ENCODE measurements around the gene ACSL3. TPM values are rescaled to one million over a fixed set of nuclear protein-coding genes. Genes with fewer than 3 reads are reported as not detected.
"Not testable (repeated sequence)": the region's sequence is repeated elsewhere in the genome, so short reads cannot be mapped to it uniquely, and the experiment has no call there.

Gene ACSL3
- total RNA-seq, 1 donor from 2014 or later, result 74.0 TPM

DNA sequence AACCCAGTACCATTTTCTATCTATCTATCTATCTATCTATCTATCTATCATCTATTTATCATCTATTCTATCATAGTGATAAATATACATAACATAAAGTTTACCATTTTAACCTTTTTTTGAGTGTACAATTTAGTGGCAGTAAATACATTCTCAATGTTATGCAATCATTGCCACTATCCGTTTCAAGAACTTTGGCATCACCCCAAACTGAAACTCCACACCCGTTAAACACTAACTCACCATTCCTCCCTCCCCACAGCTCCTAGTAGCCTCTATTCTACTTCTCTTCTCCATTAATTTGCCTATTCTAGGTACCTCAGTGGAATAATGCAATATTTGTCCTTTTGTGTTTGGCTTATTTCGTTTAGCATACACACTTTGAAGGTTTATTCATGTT, 108.7 kb downstream of the ACSL3 start:
- Mint-ChIP-seq H3K4me1 (ENCODE audit: low read depth) (no peaks in the 10 kb centered on the region), H3K27ac (no peak overlapping the region), H3K36me3 (ENCODE audit: low read depth) (no peaks in the 10 kb centered on the region), H3K9me3 (no peaks in the 10 kb centered on the region), H3K4me3 (ENCODE audit: low read depth) (no peak overlapping the region), H3K27me3 (ENCODE audit: low read depth) (peaks cover 9% of the 10 kb centered on the region)
- intact Hi-C loops (cut with micrococcal nuclease), result no loop called here
- DNase-seq (ENCODE audit: low spot score), result no peak

DNA sequence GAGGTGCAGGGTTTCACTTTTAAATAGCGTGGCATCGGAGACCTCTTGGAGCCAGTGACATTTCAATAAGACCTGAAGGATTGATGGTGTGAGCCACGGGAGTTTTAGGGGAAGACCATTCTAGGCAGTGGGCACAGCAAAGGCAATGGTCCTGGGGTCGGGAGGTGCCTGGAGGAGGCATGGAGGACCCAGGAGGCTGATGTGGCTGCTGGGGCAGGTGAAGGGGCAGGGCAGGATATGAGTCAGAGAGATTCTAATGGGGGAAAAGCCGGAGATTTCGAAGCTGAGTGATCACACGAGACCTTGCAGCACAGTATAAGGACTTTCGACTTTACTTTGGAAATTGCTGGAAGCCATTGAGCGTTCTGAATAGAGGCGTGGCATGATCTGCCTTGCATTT, 111.6 kb downstream of the ACSL3 start:
- H3K36me3 Mint-ChIP-seq (ENCODE audit: low read depth), result no peaks in the 10 kb centered on the region
- no peaks in the 10 kb centered on the region for H3K4me1 Mint-ChIP-seq (ENCODE audit: low read depth)
- peaks cover 8% of the 10 kb centered on the region for H3K27me3 Mint-ChIP-seq (ENCODE audit: low read depth)
- H3K9me3 Mint-ChIP-seq, result no peaks in the 10 kb centered on the region
- no peak overlapping the region for H3K27ac Mint-ChIP-seq
- intact Hi-C loops (cut with micrococcal nuclease), result loop anchor here (10.0 kb wide), 2 partner anchors 132 to 642 kb away; no protein-coding TSS in a partner anchor
- no peak for DNase-seq (ENCODE audit: low spot score)
- H3K4me3 Mint-ChIP-seq (ENCODE audit: low read depth), result no peak overlapping the region

GRCh38 chr2:222973237-222973636, 112.4 kb downstream of the ACSL3 start:
- intact Hi-C loops (cut with micrococcal nuclease), result loop anchor here (10.0 kb wide), 2 partner anchors 132 to 642 kb away; no protein-coding TSS in a partner anchor

GRCh38 chr2:222973733-222974132, 112.9 kb downstream of the ACSL3 start:
- H3K36me3 Mint-ChIP-seq (ENCODE audit: low read depth), result no peaks in the 10 kb centered on the region
- peaks cover 5% of the 10 kb centered on the region for H3K27me3 Mint-ChIP-seq (ENCODE audit: low read depth)
- DNase-seq (ENCODE audit: low spot score), result no peak
- H3K27ac Mint-ChIP-seq, result no peak overlapping the region
- H3K9me3 Mint-ChIP-seq, result no peaks in the 10 kb centered on the region
- intact Hi-C loops (cut with micrococcal nuclease), result loop anchor here (10.0 kb wide), 2 partner anchors 131 to 641 kb away; no protein-coding TSS in a partner anchor
- H3K4me1 Mint-ChIP-seq (ENCODE audit: low read depth), result no peaks in the 10 kb centered on the region
- H3K4me3 Mint-ChIP-seq (ENCODE audit: low read depth), result no peak overlapping the region

More at GRCh38 chr2:222973237-222973636, 112.4 kb downstream of the ACSL3 start:
- peaks cover 3% of the 10 kb centered on the region for H3K27me3 Mint-ChIP-seq (ENCODE audit: low read depth)
- no peaks in the 10 kb centered on the region for H3K36me3 Mint-ChIP-seq (ENCODE audit: low read depth)
- no peaks in the 10 kb centered on the region for H3K4me1 Mint-ChIP-seq (ENCODE audit: low read depth)
- no peaks in the 10 kb centered on the region for H3K9me3 Mint-ChIP-seq
- H3K27ac Mint-ChIP-seq, result no peak overlapping the region
- no peak for DNase-seq (ENCODE audit: low spot score)
- H3K4me3 Mint-ChIP-seq (ENCODE audit: low read depth), result no peak overlapping the region

DNA sequence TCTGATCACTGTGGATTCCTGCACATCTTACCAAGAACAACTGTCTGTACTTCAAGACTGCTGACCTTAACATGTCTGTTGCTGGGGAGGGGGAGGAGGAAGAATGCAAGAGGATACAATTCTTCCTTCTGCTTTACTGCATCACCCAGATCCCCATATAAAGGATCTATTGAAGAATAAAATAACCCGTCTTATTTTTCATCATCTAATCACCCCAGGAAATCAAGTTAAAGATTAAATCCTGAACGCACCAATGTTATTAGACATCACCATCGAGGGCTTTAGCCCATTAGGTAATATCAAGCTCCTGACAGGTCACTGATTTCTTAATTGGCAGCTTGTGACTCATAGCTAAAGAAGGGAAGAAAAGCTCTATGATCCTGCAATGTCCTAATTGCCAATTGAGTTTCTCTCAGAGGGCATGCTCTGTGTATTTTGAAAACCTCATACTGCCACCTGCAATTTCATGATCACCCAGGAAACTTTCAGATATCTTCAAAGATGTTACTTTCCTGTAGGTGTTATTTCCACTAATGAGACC, 115.8 kb downstream of the ACSL3 start:
- no peaks in the 10 kb centered on the region for H3K4me1 Mint-ChIP-seq (ENCODE audit: low read depth)
- H3K27ac Mint-ChIP-seq, result no peak overlapping the region
- peaks cover 7% of the 10 kb centered on the region for H3K27me3 Mint-ChIP-seq (ENCODE audit: low read depth)
- no peaks in the 10 kb centered on the region for H3K9me3 Mint-ChIP-seq
- intact Hi-C loops (cut with micrococcal nuclease), result loop anchor here (10.0 kb wide), 2 partner anchors 128 to 638 kb away; no protein-coding TSS in a partner anchor
- DNase-seq (ENCODE audit: low spot score), result no peak
- H3K4me3 Mint-ChIP-seq (ENCODE audit: low read depth), result no peak overlapping the region
- no peaks in the 10 kb centered on the region for H3K36me3 Mint-ChIP-seq (ENCODE audit: low read depth)

DNA sequence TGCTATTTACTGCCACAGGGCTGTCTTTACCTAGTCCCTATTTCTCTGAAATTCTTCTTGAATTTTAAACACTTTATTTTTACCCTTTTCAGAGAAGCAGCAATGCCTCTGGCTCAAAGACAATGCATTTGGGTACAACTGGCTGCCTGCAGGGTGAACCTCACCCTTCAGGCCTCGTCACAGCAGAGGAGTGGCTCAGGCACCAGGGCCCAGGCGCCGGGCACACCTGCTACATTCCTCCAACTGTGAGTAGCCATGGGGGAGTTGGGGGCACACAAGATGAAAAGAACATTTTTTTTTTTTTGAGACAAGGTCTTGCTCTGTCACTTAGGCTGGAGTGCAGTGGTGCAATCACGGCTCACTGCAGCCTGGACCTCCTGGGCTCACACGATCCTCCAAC, 116.3 kb downstream of the ACSL3 start:
- H3K4me3 Mint-ChIP-seq (ENCODE audit: low read depth), result no peak overlapping the region
- intact Hi-C loops (cut with micrococcal nuclease), result loop anchor here (10.0 kb wide), 2 partner anchors 128 to 638 kb away; no protein-coding TSS in a partner anchor
- no peak overlapping the region for H3K27ac Mint-ChIP-seq
- H3K36me3 Mint-ChIP-seq (ENCODE audit: low read depth), result no peaks in the 10 kb centered on the region
- no peaks in the 10 kb centered on the region for H3K4me1 Mint-ChIP-seq (ENCODE audit: low read depth)
- H3K27me3 Mint-ChIP-seq (ENCODE audit: low read depth), result peaks cover 7% of the 10 kb centered on the region
- H3K9me3 Mint-ChIP-seq, result no peaks in the 10 kb centered on the region
- no peak for DNase-seq (ENCODE audit: low spot score)

DNA sequence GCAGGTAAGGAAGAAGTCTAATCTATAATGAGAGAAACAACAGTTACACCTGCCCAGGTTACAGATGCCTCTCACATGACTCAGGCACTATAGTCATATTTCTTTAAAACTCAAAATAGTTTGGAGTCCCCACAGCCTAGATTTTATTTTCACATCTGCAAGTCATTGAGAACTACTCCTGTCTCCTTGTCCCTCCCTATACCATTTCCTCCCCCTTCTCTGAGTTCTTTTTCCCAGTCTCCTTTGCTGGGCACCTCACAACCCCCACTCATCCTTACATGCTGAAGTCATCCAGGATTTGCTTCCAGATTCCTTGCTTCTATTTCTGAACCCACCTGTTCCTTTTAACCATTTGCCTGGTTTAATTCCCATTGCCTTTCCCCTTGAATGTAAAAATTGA, 118.0 kb downstream of the ACSL3 start:
- no peak for DNase-seq (ENCODE audit: low spot score)
- intact Hi-C loops (cut with micrococcal nuclease), result loop anchor here (10.0 kb wide), 2 partner anchors 126 to 636 kb away; no protein-coding TSS in a partner anchor
- H3K27me3 Mint-ChIP-seq (ENCODE audit: low read depth), result peaks cover 7% of the 10 kb centered on the region
- H3K4me1 Mint-ChIP-seq (ENCODE audit: low read depth), result peaks cover 6% of the 10 kb centered on the region
- no peak overlapping the region for H3K4me3 Mint-ChIP-seq (ENCODE audit: low read depth)
- no peaks in the 10 kb centered on the region for H3K36me3 Mint-ChIP-seq (ENCODE audit: low read depth)
- no peak overlapping the region for H3K27ac Mint-ChIP-seq
- no peaks in the 10 kb centered on the region for H3K9me3 Mint-ChIP-seq

- peaks cover 7% of the 10 kb centered on the region for H3K27me3 Mint-ChIP-seq (ENCODE audit: low read depth)
- H3K27ac Mint-ChIP-seq, result no peak overlapping the region
- H3K4me3 Mint-ChIP-seq (ENCODE audit: low read depth), result no peak overlapping the region
- peaks cover 6% of the 10 kb centered on the region for H3K4me1 Mint-ChIP-seq (ENCODE audit: low read depth)
- no peak for DNase-seq (ENCODE audit: low spot score)
- H3K9me3 Mint-ChIP-seq, result no peaks in the 10 kb centered on the region
- intact Hi-C loops (cut with micrococcal nuclease), result loop anchor here (10.0 kb wide), 2 partner anchors 125 to 635 kb away; no protein-coding TSS in a partner anchor
- no peaks in the 10 kb centered on the region for H3K36me3 Mint-ChIP-seq (ENCODE audit: low read depth)
Measured at GRCh38 chr2:222979484-222979883, 118.6 kb downstream of the ACSL3 start.

DNA sequence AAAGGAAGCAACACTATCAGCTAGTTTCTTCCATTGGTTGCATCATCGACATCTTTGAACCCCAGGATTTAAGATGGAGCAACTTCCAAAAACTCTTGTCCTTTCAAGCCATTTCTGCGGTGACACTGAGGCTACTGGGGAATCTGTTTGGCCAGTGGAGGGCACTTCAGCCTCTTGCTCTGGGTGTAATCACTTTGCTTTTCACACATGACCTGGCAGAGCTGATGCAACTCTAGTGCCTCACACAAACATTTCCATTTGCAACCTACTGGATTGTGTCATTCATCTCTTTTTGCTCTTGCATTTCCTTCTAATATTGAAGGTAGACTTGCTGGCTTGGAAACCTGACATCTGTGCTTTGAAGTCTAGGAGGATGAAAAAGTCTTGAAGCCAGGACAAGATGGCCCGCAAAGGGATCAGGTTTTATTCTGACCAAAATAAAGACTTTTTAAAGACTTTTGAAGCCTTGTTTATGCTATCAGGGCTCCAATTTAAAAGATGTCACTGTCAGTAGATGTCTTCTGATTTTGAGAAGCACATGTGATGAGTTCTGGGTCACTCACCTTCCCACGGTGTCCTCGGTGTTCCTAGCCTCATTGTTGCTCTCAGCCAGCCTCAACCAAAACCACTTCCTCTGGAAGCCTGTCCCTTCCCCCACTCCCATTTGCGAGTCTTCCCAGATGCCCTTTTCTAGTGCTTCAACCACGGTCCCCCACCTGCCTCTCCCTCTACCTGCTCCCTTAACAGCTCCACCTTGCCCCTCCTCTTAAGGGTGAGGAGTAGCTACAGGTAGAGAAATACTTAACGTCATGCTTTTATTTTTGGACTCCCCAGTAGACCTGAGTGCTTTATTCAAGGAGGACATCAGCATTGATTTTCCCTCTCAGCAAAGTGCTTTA, 121.4 kb downstream of the ACSL3 start:
- Mint-ChIP-seq H3K9me3 (no peaks in the 10 kb centered on the region), H3K4me3 (ENCODE audit: low read depth) (no peak overlapping the region), H3K36me3 (ENCODE audit: low read depth) (no peaks in the 10 kb centered on the region), H3K27ac (no peak overlapping the region), H3K27me3 (ENCODE audit: low read depth) (peaks cover 10% of the 10 kb centered on the region), H3K4me1 (ENCODE audit: low read depth) (peaks cover 6% of the 10 kb centered on the region)
- no peak for DNase-seq (ENCODE audit: low spot score)
- intact Hi-C loops (cut with micrococcal nuclease), result no loop called here

DNA sequence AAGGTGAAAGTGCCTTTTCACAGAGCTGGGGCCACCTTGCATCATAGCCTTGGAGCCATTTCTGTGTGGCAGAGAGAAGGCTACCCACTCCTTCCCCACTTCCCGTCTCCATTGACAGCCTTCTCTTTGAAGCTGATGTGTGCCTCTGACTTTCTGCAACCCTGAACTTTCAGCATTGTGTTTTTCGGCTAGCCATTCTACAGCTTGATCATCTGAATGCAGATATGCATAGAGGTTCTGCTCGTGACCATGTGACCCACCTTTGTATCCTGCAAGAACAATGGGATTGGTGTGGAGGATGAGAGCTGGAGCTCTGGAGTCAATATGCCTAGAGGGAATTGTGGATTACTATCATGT, 122.1 kb downstream of the ACSL3 start:
- Mint-ChIP-seq H3K4me1 (ENCODE audit: low read depth) (peaks cover 6% of the 10 kb centered on the region), H3K27me3 (ENCODE audit: low read depth) (peaks cover 10% of the 10 kb centered on the region), H3K36me3 (ENCODE audit: low read depth) (no peaks in the 10 kb centered on the region), H3K27ac (no peak overlapping the region), H3K9me3 (no peaks in the 10 kb centered on the region), H3K4me3 (ENCODE audit: low read depth) (no peak overlapping the region)
- no peak for DNase-seq (ENCODE audit: low spot score)
- intact Hi-C loops (cut with micrococcal nuclease), result no loop called here

GRCh38 chr2:222984908-222985307, 124.1 kb downstream of the ACSL3 start:
- intact Hi-C loops (cut with micrococcal nuclease), result no loop called here
- no peaks in the 10 kb centered on the region for H3K9me3 Mint-ChIP-seq
- peaks cover 6% of the 10 kb centered on the region for H3K4me1 Mint-ChIP-seq (ENCODE audit: low read depth)
- DNase-seq (ENCODE audit: low spot score), result no peak
- no peak overlapping the region for H3K27ac Mint-ChIP-seq
- no peak overlapping the region for H3K4me3 Mint-ChIP-seq (ENCODE audit: low read depth)
- H3K36me3 Mint-ChIP-seq (ENCODE audit: low read depth), result no peaks in the 10 kb centered on the region
- peaks cover 8% of the 10 kb centered on the region for H3K27me3 Mint-ChIP-seq (ENCODE audit: low read depth)

GRCh38 chr2:222989431-222989830, 128.6 kb downstream of the ACSL3 start:
- intact Hi-C loops (cut with micrococcal nuclease), result no loop called here
- no peak overlapping the region for H3K4me3 Mint-ChIP-seq (ENCODE audit: low read depth)
- H3K9me3 Mint-ChIP-seq, result no peaks in the 10 kb centered on the region
- no peak for DNase-seq (ENCODE audit: low spot score)
- no peaks in the 10 kb centered on the region for H3K36me3 Mint-ChIP-seq (ENCODE audit: low read depth)
- no peak overlapping the region for H3K27ac Mint-ChIP-seq
- H3K4me1 Mint-ChIP-seq (ENCODE audit: low read depth), result no peaks in the 10 kb centered on the region
- H3K27me3 Mint-ChIP-seq (ENCODE audit: low read depth), result peaks cover 6% of the 10 kb centered on the region

GRCh38 chr2:222990206-222990605, 129.4 kb downstream of the ACSL3 start:
- H3K9me3 Mint-ChIP-seq; H3K36me3 Mint-ChIP-seq (ENCODE audit: low read depth); H3K27me3 Mint-ChIP-seq (ENCODE audit: low read depth); H3K4me1 Mint-ChIP-seq (ENCODE audit: low read depth); H3K4me3 Mint-ChIP-seq (ENCODE audit: low read depth); intact Hi-C loops (cut with micrococcal nuclease); H3K27ac Mint-ChIP-seq; DNase-seq (ENCODE audit: low spot score): not testable (repeated sequence)
